ENCODE data around the gene NOL9. TPM values are rescaled to one million over a fixed set of nuclear protein-coding genes. Genes with fewer than 3 reads are reported as not detected.

The NOL9 gene
- total and polyA plus RNA-seq, 9 of the 15 experiments (the other 6 are each of a cell fraction or from before 2014, with no cell fraction given), result 5.6 to 76.5 (median 47.3) TPM

GRCh38 chr1:6581561-6582305 is 27.4 kb upstream of the NOL9 start (continued):
- TF ChIP-seq ARID4B (CRISPR knock-in tag; IDR thresholded peaks at IDR 0.05), result peak; percentile 23; the same call in 1 of the 2 replicates
- no peak for TF ChIP-seq ZNF253 (CRISPR knock-in tag; conservative IDR thresholded peaks at IDR 0.05)
- no peak for TF ChIP-seq CREB1 (IDR thresholded peaks at IDR 0.05)
- TF ChIP-seq CREB1 (CRISPR knock-in tag; IDR thresholded peaks at IDR 0.05), result peak; percentile 40; the same call in 1 of the 2 replicates
- peak; percentile 18; the same call in 1 of the 2 replicates for TF ChIP-seq VEZF1 (CRISPR knock-in tag; IDR thresholded peaks at IDR 0.05)
- no peak for TF ChIP-seq NR3C1 (CRISPR knock-in tag; IDR thresholded peaks at IDR 0.05)
- TF ChIP-seq MAFF (IDR thresholded peaks at IDR 0.05; ENCODE audit: low read length), result peak; percentile 49; the same call in 1 of the 2 replicates
- peak; percentile 18; the same call in 1 of the 2 replicates for TF ChIP-seq CXXC5 (CRISPR knock-in tag; IDR thresholded peaks at IDR 0.05)
- 0 out of 2 replicates have a peak, but pooled peaks have one; percentile 17 for TF ChIP-seq RBFOX2 (IDR thresholded peaks at IDR 0.05; ENCODE audit: low read depth, low read length)
- peak in 1 of 2 experiments; percentile 34; a peak in 1 of 4 replicates for TF ChIP-seq HDAC1 (IDR thresholded peaks at IDR 0.05)
- peak; percentile 79 for TF ChIP-seq CREM (IDR thresholded peaks at IDR 0.05; ENCODE audit: low read depth)
- 0 out of 2 replicates have a peak, but pooled peaks have one; percentile 13 for TF ChIP-seq KLF13 (tag; IDR thresholded peaks at IDR 0.05; ENCODE audit: borderline replicate concordance, low read depth)
- TF ChIP-seq SREBF2 (CRISPR knock-in tag; IDR thresholded peaks at IDR 0.05), result no peak
- 0 out of 4 replicates have a peak, but pooled peaks of 1 of the 2 experiments have one; percentile 15 for TF ChIP-seq MNT (conservative IDR thresholded peaks at IDR 0.05)
- no peak for TF ChIP-seq ADNP (tag; IDR thresholded peaks at IDR 0.05)
- peak; percentile 78 for TF ChIP-seq TFAP4 (CRISPR knock-in tag; IDR thresholded peaks at IDR 0.05; ENCODE audit: borderline replicate concordance)
- peak; percentile 42 for TF ChIP-seq FOSL1 (tag; conservative IDR thresholded peaks at IDR 0.05)
